GM12878 (cell line): ENCODE data around the gene ANXA2R. TPM values are rescaled to one million over a fixed set of nuclear protein-coding genes. Genes with fewer than 3 reads are reported as not detected.

ENCODE experiments used
- ATAC-seq: fragments of 200-7000 bp; cut with Tn5 transposase; 3 replicates; pipeline ENCODE4 v1.9.1; 2020; ENCODE audit warnings: mild to moderate bottlenecking, moderate library complexity
- BruUV-seq: library from RNA; stranded (reverse); fragments of 400-500 nt; replicated peaks from 2 replicates; lab custom pipeline; 2021; lab: Mats Ljungman, UMichigan
- CTCF ChIA-PET: fragments of 300-600 bp; sonication (Branson Sonifier 250); formaldehyde crosslinking; extraction: SDS; loops from one replicate; lab custom pipeline; 2021; ENCODE audit warnings: inconsistent platforms; lab: Yijun Ruan, JAX
- POLR2A ChIA-PET: fragments of 350-600 bp; formaldehyde crosslinking; extraction: SDS; loops from one replicate; lab custom pipeline; 2021; ENCODE audit warnings: inconsistent platforms; lab: Charles Lee
- RAD21 ChIA-PET: fragments of 300-600 bp; sonication (Branson Sonifier 250); formaldehyde crosslinking; loops from one replicate; lab custom pipeline; 2023; ENCODE audit warnings: antibody characterized with exemption; ENCODE audit not compliant: unreplicated experiment; lab: Charles Lee
- SMC1A ChIA-PET: fragments of 300-600 bp; sonication (Branson Sonifier 250); formaldehyde crosslinking; loops from one replicate; lab custom pipeline; 2023; ENCODE audit not compliant: unreplicated experiment, uncharacterized antibody; lab: Charles Lee
- DNase-seq: peaks from one replicate; pipeline ENCODE4 v3.0.0-alpha.2; 2011; ENCODE audit warnings: low read depth, low spot score
- FAIRE-seq: peaks from 3 replicates; lab custom pipeline; 2011; peaks lifted over from hg19 to GRCh38; lab: Jason Lieb, UNC
- H2AFZ ChIP-seq: 2 replicates; pipeline ENCODE4 v1.6.0; 2011; ENCODE audit warnings: low read depth, low read length, control low read depth; ENCODE audit not compliant: control insufficient read depth
- H3K27ac ChIP-seq: 2 replicates; pipeline ENCODE4 v1.5.1; 2011; ENCODE audit warnings: control low read depth; ENCODE audit not compliant: control insufficient read depth, insufficient read depth
- H3K27me3 ChIP-seq, 2 experiments: replicated peaks in 1 of 2; 2 replicates each; pipeline versions ENCODE4 v1.6.0 to v1.6.1; 2011; ENCODE audit warnings: low read length in 1 of 2; ENCODE audit not compliant: control insufficient read depth in 2 of 2, insufficient read depth in 2 of 2
- H3K36me3 ChIP-seq, 2 experiments: 2 replicates each; pipeline ENCODE4 v1.5.1; 2011; ENCODE audit warnings: low read length in 1 of 2; ENCODE audit not compliant: control insufficient read depth in 2 of 2, insufficient read depth in 2 of 2
- H3K4me1 ChIP-seq: 2 replicates; pipeline ENCODE4 v1.6.1; 2011; ENCODE audit warnings: mild to moderate bottlenecking, low read length, moderate library complexity, mixed read lengths; ENCODE audit not compliant: control insufficient read depth, insufficient read depth
- H3K4me2 ChIP-seq: 2 replicates; pipeline ENCODE4 v1.6.0; 2011; ENCODE audit warnings: control low read depth; ENCODE audit not compliant: control insufficient read depth, insufficient read depth
- H3K4me3 ChIP-seq: fragments of 200-600 bp; sonication (generic); 2 replicates; pipeline ENCODE4 v1.5.1; 2016
- H3K79me2 ChIP-seq: 2 replicates; pipeline ENCODE4 v1.6.0; 2011; ENCODE audit warnings: low read length; ENCODE audit not compliant: control insufficient read depth, insufficient read depth
- H3K9ac ChIP-seq: 2 replicates; pipeline ENCODE4 v1.8.0; 2011; ENCODE audit warnings: low read length, control low read depth, mixed read lengths; ENCODE audit not compliant: control insufficient read depth, insufficient read depth
- H3K9me3 ChIP-seq: replicated peaks from 3 replicates; pipeline ENCODE4 v1.5.1; 2011; ENCODE audit warnings: mild to moderate bottlenecking, low read length; ENCODE audit not compliant: control insufficient read depth, insufficient read depth
- H4K20me1 ChIP-seq: 2 replicates; pipeline ENCODE4 v1.6.0; 2011; ENCODE audit not compliant: control insufficient read depth, insufficient read depth
- GATAD2B ChIP-seq: fragments of 450-650 bp; conservative IDR thresholded peaks from 2 replicates; pipeline ENCODE4 v1.6.1; 2017; ENCODE audit warnings: low read depth, mild to moderate bottlenecking, moderate library complexity
- JUNB ChIP-seq: IDR thresholded peaks from 2 replicates; pipeline ENCODE4 v1.6.1; 2016; ENCODE audit warnings: antibody characterized with exemption, mild to moderate bottlenecking
- PML ChIP-seq: IDR thresholded peaks from 2 replicates; pipeline ENCODE4 v1.6.1; 2012; ENCODE audit warnings: low read length, inconsistent platforms
- WGBS: methylation state at CpG from one replicate; pipeline ENCODE4 v1.1.6; 2016; ENCODE audit warnings: low lambda C conversion rate; ENCODE audit not compliant: insufficient replicate concordance, insufficient coverage; ENCODE audit errors: missing lambda C conversion rate; 5-methylcytosine and 5-hydroxymethylcytosine counted together
- in situ Hi-C: fragments of 300-500 bp; cut with MboI; formaldehyde crosslinking; loops from 9 replicates; pipeline ENCODE4 v1.14.3; 2018; ENCODE audit warnings: mixed read lengths
- intact Hi-C: fragments of 100-400 bp; cut with micrococcal nuclease; formaldehyde crosslinking; loops from one replicate; pipeline ENCODE4 v1.14.2; 2022; ENCODE audit not compliant: unreplicated experiment
- polyA plus RNA-seq, 11 experiments: library from polyadenylated mRNA; depleted of rRNA in 4 of 11; unstranded in 6 of 11; stranded (reverse) in 5 of 11; fragments of >200 nt; fragmentation: Nextera tagmentation in 4 of 11; fragmentation: Illumina TruSeq in 1 of 11; extraction: Ambion mirVana in 4 of 11; extraction: Trizol in 1 of 11; gene quantifications; 1 replicate in 1 of 11; 2 replicates in 10 of 11; pipeline versions ENCODE4 v1.2.1 to v1.2.3, GENCODE V29; 2011 to 2016; ENCODE audit warnings: inconsistent platforms in 2 of 11, missing spikeins in 2 of 11, low read depth in 1 of 11
- total RNA-seq, 4 experiments: library from RNA; depleted of rRNA in 3 of 4; stranded (reverse); fragments of >200 nt in 3 of 4; fragmentation: Illumina TruSeq in 1 of 4; extraction: Trizol in 1 of 4; gene quantifications; 2 replicates each; pipeline versions ENCODE4 v1.2.1 to v1.2.3, GENCODE V29; 2013 to 2021
- TF ChIP-seq, protein P1 (sequence below): fragments of 150-350 bp; IDR thresholded peaks from 2 replicates; pipeline ENCODE4 v1.6.1; 2016; ENCODE audit warnings: low read depth, low read length
- TF ChIP-seq, protein P2 (sequence below): fragments of 450-650 bp; IDR thresholded peaks from 2 replicates; pipeline ENCODE4 v1.6.1; 2018; ENCODE audit warnings: mild to moderate bottlenecking, low read depth, moderate library complexity; ENCODE audit not compliant: partially characterized antibody
- TF ChIP-seq, protein P3 (sequence below): fragments of 450-650 bp; IDR thresholded peaks from 2 replicates; pipeline ENCODE4 v1.6.1; 2017; ENCODE audit warnings: antibody characterized with exemption, mild to moderate bottlenecking, moderate library complexity
- TF ChIP-seq, protein P4 (sequence below): IDR thresholded peaks from 2 replicates; pipeline ENCODE4 v1.6.1; 2012; ENCODE audit warnings: low read depth, low read length, improper control_type of control experiment

ANXA2R gene
- total and polyA plus RNA-seq, 10 of the 15 experiments (the other 5 are each of a cell fraction or from before 2014, with no cell fraction given): 2.3 to 7.8 (median 4.4) TPM

DNA sequence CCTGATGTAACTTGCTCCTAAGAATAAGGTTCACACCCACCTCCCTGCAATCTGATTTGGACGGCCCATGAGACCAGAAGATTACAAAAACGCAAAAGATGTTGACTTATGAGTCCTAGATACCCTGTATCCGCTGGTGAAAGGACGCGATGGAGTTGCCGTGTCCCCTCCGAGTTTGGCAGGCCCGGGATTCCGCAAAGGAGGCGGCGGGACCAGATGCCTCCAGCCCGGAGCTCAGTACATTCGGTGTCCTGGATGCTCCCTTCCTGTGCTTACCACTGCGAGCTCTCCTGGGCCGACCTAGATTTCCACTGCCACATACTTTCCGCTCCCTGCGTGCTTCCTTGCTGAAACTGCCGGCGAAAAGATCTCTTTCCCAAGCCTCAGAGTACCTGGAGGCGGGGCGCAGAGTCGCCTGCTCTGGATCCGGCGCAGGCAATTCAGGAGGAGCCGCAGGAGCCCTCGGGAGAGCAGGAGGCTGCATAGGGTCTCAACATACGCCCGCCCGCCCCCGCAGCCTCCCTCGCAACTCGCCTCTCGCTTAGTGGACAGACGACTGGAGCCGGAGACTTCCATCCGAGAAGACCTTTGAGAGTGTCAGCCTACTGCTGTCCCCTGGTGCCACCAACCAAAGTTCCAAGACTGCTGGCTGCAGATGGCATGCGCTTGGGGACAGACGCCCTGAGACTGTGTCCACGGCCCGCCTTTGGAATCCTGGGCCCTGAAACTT, 39.8 kb downstream of the ANXA2R start:
- no peak overlapping the region for H3K4me2 ChIP-seq
- ChIA-PET CTCF (no interaction called here), SMC1A (interaction anchor here (1.4 kb wide), 1 partner anchor 88 kb away, joined by 3 read pairs; no protein-coding TSS in a partner anchor), RAD21 (no interaction called here), POLR2A (no interaction called here)
- TF ChIP-seq JUNB: no peak
- TF ChIP-seq, protein P1, sequence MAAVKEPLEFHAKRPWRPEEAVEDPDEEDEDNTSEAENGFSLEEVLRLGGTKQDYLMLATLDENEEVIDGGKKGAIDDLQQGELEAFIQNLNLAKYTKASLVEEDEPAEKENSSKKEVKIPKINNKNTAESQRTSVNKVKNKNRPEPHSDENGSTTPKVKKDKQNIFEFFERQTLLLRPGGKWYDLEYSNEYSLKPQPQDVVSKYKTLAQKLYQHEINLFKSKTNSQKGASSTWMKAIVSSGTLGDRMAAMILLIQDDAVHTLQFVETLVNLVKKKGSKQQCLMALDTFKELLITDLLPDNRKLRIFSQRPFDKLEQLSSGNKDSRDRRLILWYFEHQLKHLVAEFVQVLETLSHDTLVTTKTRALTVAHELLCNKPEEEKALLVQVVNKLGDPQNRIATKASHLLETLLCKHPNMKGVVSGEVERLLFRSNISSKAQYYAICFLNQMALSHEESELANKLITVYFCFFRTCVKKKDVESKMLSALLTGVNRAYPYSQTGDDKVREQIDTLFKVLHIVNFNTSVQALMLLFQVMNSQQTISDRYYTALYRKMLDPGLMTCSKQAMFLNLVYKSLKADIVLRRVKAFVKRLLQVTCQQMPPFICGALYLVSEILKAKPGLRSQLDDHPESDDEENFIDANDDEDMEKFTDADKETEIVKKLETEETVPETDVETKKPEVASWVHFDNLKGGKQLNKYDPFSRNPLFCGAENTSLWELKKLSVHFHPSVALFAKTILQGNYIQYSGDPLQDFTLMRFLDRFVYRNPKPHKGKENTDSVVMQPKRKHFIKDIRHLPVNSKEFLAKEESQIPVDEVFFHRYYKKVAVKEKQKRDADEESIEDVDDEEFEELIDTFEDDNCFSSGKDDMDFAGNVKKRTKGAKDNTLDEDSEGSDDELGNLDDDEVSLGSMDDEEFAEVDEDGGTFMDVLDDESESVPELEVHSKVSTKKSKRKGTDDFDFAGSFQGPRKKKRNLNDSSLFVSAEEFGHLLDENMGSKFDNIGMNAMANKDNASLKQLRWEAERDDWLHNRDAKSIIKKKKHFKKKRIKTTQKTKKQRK: no peak
- TF ChIP-seq PML: no peak
- TF ChIP-seq GATAD2B: no peak
- TF ChIP-seq, protein P2, sequence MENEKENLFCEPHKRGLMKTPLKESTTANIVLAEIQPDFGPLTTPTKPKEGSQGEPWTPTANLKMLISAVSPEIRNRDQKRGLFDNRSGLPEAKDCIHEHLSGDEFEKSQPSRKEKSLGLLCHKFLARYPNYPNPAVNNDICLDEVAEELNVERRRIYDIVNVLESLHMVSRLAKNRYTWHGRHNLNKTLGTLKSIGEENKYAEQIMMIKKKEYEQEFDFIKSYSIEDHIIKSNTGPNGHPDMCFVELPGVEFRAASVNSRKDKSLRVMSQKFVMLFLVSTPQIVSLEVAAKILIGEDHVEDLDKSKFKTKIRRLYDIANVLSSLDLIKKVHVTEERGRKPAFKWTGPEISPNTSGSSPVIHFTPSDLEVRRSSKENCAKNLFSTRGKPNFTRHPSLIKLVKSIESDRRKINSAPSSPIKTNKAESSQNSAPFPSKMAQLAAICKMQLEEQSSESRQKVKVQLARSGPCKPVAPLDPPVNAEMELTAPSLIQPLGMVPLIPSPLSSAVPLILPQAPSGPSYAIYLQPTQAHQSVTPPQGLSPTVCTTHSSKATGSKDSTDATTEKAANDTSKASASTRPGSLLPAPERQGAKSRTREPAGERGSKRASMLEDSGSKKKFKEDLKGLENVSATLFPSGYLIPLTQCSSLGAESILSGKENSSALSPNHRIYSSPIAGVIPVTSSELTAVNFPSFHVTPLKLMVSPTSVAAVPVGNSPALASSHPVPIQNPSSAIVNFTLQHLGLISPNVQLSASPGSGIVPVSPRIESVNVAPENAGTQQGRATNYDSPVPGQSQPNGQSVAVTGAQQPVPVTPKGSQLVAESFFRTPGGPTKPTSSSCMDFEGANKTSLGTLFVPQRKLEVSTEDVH: no peak
- TF ChIP-seq, protein P3, sequence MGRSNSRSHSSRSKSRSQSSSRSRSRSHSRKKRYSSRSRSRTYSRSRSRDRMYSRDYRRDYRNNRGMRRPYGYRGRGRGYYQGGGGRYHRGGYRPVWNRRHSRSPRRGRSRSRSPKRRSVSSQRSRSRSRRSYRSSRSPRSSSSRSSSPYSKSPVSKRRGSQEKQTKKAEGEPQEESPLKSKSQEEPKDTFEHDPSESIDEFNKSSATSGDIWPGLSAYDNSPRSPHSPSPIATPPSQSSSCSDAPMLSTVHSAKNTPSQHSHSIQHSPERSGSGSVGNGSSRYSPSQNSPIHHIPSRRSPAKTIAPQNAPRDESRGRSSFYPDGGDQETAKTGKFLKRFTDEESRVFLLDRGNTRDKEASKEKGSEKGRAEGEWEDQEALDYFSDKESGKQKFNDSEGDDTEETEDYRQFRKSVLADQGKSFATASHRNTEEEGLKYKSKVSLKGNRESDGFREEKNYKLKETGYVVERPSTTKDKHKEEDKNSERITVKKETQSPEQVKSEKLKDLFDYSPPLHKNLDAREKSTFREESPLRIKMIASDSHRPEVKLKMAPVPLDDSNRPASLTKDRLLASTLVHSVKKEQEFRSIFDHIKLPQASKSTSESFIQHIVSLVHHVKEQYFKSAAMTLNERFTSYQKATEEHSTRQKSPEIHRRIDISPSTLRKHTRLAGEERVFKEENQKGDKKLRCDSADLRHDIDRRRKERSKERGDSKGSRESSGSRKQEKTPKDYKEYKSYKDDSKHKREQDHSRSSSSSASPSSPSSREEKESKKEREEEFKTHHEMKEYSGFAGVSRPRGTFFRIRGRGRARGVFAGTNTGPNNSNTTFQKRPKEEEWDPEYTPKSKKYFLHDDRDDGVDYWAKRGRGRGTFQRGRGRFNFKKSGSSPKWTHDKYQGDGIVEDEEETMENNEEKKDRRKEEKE: no peak
- TF ChIP-seq, protein P4, sequence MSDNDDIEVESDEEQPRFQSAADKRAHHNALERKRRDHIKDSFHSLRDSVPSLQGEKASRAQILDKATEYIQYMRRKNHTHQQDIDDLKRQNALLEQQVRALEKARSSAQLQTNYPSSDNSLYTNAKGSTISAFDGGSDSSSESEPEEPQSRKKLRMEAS: no peak
- H3K27ac ChIP-seq: no peak overlapping the region
- intact Hi-C loops: no loop called here
- H3K4me1 ChIP-seq: peaks cover 2% of the 10 kb centered on the region
- no peaks in the 10 kb centered on the region for H3K36me3 ChIP-seq
- no peak overlapping the region for H2AFZ ChIP-seq
- H3K4me3 ChIP-seq: no peak overlapping the region
- no peaks in the 10 kb centered on the region for H3K79me2 ChIP-seq
- H3K9me3 ChIP-seq: no peaks in the 10 kb centered on the region
- FAIRE-seq (no peak), ATAC-seq (no peak), DNase-seq (no peak)
- H3K27me3 ChIP-seq: no peaks in the 10 kb centered on the region
- BruUV-seq: no TSS peak
- no peaks in the 10 kb centered on the region for H4K20me1 ChIP-seq
- in situ Hi-C loops: no loop called here
- 81% methylated on average over 37 of the region's 40 CpGs for WGBS
- no peak overlapping the region for H3K9ac ChIP-seq
